AG08395 (cell line): ENCODE data around the gene NEU3.

Experiments
- DNase-seq: peaks from one replicate; pipeline ENCODE4 v3.0.0; 2012; ENCODE audit warnings: mixed read lengths, low spot score

NEU3 gene

GRCh38 chr11:75063741-75064314 is 75.1 kb downstream of the NEU3 start:
- DNase-seq: no peak

GRCh38 chr11:75066061-75066460 is 77.3 kb downstream of the NEU3 start:
- DNase-seq: no peak
